Fibroblast of skin of left quadriceps (primary cell): Measurements from ENCODE around the gene RNFT1.
"Not testable (repeated sequence)": the region's sequence is repeated elsewhere in the genome, so short reads cannot be mapped to it uniquely, and the experiment has no call there.

ENCODE experiments used
- DNase-seq, 2 experiments: peaks; one replicate each; pipeline ENCODE4 v3.0.0-alpha.2; 2013; ENCODE audit warnings: low read depth in 2 of 2

Gene RNFT1

DNA sequence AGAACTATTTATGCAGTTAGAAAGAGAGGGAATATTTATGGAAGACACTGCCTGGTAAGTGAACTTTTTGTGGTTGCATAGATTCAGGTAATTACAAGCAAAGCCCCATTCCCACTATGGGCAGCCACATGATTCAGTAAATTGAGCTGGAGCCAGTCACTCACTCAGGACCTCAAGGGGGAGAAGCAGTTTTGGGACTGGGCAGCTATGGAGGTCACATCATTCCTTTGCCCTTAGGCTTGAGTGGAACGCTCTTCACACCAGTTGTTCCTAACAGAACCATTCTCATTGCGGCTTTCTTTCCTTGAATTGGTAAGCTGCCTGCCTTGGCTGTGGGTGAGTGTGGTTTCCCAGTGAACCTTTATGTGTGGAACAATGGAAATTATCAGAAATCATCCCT is 34.4 kb downstream of the RNFT1 start:
- DNase-seq: not testable (repeated sequence)

DNA sequence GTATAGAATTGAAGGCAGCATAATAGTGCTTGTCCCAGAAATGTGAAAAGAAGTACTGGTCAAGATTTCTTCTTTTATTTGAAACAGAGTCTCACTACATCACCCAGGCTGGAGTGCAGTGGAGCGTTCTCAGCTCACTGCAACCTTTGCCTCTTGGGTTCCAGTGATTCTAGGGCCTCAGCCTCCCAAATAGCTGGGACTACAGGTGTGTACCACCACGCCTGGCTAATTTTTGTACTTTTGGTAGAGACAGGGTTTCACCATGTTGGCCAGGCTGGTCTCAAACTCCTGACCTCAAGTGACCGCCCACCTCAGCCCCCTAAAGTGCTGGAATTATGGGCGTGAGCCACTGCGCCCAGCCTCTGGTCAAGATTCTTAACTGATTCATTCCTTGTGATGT is 43.9 kb downstream of the RNFT1 start:
- DNase-seq: not testable (repeated sequence)

- no peak for DNase-seq
These were observed 48.1 kb downstream of the RNFT1 start for GRCh38 chr17:59916446-59916845.

GRCh38 chr17:59914274-59914854 is 50.2 kb downstream of the RNFT1 start:
- peak; percentile 34 to 43 for DNase-seq

GRCh38 chr17:59907467-59907866 is 57.1 kb downstream of the RNFT1 start:
- DNase-seq: no peak

DNA sequence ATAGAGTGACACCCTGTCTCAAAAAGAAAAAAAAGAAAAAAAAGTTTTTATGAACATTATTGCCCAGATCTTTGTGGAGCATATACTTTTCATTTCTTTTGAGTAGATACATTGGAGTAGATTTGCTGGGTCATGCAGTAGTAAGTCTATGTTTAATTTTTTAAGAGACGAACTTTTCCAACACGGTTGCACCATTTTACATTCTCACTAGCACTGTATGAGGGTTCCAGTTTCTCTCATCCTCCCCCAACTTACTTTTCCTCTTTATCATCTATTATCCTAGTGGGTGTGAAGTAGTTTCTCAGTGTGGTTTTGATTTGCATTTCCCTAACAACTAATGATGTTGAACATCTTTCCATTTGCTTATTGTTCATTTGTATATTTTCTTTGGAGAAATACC is 61.1 kb downstream of the RNFT1 start:
- no peak for DNase-seq
